ENCODE measurements around the gene DHX32.

The DHX32 gene

GRCh38 chr10:125868372-125868975 is 12.6 kb downstream of the DHX32 start:
- no peak overlapping the region for H3K4me3 ChIP-seq (ENCODE audit: low read length)
- peak; percentile 55 for DNase-seq (ENCODE audit: low read depth)
- TF ChIP-seq CTCF (conservative IDR thresholded peaks at IDR 0.05; ENCODE audit: low read length), result peak; percentile 85

GRCh38 chr10:125866421-125867029 is 14.6 kb downstream of the DHX32 start:
- TF ChIP-seq CTCF (conservative IDR thresholded peaks at IDR 0.05; ENCODE audit: low read length), result no peak
- no peak for DNase-seq (ENCODE audit: low read depth)
- H3K4me3 ChIP-seq (ENCODE audit: low read length), result no peak overlapping the region

- no peak overlapping the region for H3K4me3 ChIP-seq (ENCODE audit: low read length)
- no peak for DNase-seq (ENCODE audit: low read depth)
- TF ChIP-seq CTCF (conservative IDR thresholded peaks at IDR 0.05; ENCODE audit: low read length), result no peak
Measured at GRCh38 chr10:125865120-125865519, 16.0 kb downstream of the DHX32 start.

GRCh38 chr10:125859128-125859817 is 21.8 kb downstream of the DHX32 start:
- no peak for TF ChIP-seq CTCF (conservative IDR thresholded peaks at IDR 0.05; ENCODE audit: low read length)
- no peak overlapping the region for H3K4me3 ChIP-seq (ENCODE audit: low read length)
- no peak for DNase-seq (ENCODE audit: low read depth)

- DNase-seq (ENCODE audit: low read depth), result no peak
- TF ChIP-seq CTCF (conservative IDR thresholded peaks at IDR 0.05; ENCODE audit: low read length), result no peak
- no peak overlapping the region for H3K4me3 ChIP-seq (ENCODE audit: low read length)
Measured at GRCh38 chr10:125857185-125857760, 23.8 kb downstream of the DHX32 start.

- no peak for TF ChIP-seq CTCF (conservative IDR thresholded peaks at IDR 0.05; ENCODE audit: low read length)
- H3K4me3 ChIP-seq (ENCODE audit: low read length), result no peak overlapping the region
- no peak for DNase-seq (ENCODE audit: low read depth)
Measured at GRCh38 chr10:125852487-125852886, 28.6 kb downstream of the DHX32 start.

All from AG10803 (cell line).